ENCODE measurements around the gene GALNS. TPM values are rescaled to one million over a fixed set of nuclear protein-coding genes. Genes with fewer than 3 reads are reported as not detected.

GALNS gene
- total and polyA plus RNA-seq, 2 of the 13 experiments (the other 11 are each of a cell fraction or from before 2014, with no cell fraction given), result 9.2 to 9.8 TPM

GRCh38 chr16:88800277-88800592, 56.5 kb downstream of the GALNS start:
- intact Hi-C loops (cut with micrococcal nuclease; ENCODE audit: unreplicated experiment), result no loop called here
- in situ Hi-C loops (cut with HindIII; ENCODE audit: extremely low pct_ligation_motif_present, low pct_unique_long_range_greater_than_20kb), result loop anchor here (5.0 kb wide), 1 partner anchor 43 kb away; no protein-coding TSS in a partner anchor
- ChIA-PET POLR2A (interaction anchor here (1.0 to 2.5 kb wide), 3 partner anchors 10 to 16 kb away, joined by 3 to 11 read pairs (median 4); no protein-coding TSS in a partner anchor), CTCF (ENCODE audit: low intra/inter-chr PET ratio, low total read pairs) (no interaction called here)
- H3K36me3 ChIP-seq (replicated peaks in 1 of 2; ENCODE audit: control insufficient read depth in 1 of 2, insufficient read depth in 2 of 2, low read length in 2 of 2), result peaks cover 0 to 2% of the 10 kb centered on the region in 2 experiments; a peak in 2 of 5 replicates
- FAIRE-seq, result no peak
- peaks cover 12% of the 10 kb centered on the region for H3K79me2 ChIP-seq (ENCODE audit: insufficient read depth, low read length)
- no TSS peak for BruUV-seq (replicated peaks)
- H4K20me1 ChIP-seq (ENCODE audit: insufficient read depth, low read length), result no peaks in the 10 kb centered on the region
- ATAC-seq, result no peak
- H3K27ac ChIP-seq (ENCODE audit: extremely low read length, insufficient read depth, low read length), result no peak overlapping the region
- WGBS (ENCODE audit: low lambda C conversion rate), result 68% methylated on average over 6 of the region's 6 CpGs
- DNase-seq (ENCODE audit: low spot score), result no peak
- H3K9ac ChIP-seq (ENCODE audit: insufficient read depth, low read depth, low read length), result no peak overlapping the region
- H3K9me3 ChIP-seq (ENCODE audit: low read length), result no peaks in the 10 kb centered on the region
- peaks cover 39% of the 10 kb centered on the region for H3K4me1 ChIP-seq (ENCODE audit: insufficient read depth, low read length)
- no peaks in the 10 kb centered on the region for H3K27me3 ChIP-seq (ENCODE audit: control insufficient read depth in 1 of 2, insufficient read depth in 2 of 2, low read length in 2 of 2)
- no peak overlapping the region for H3K4me2 ChIP-seq (ENCODE audit: low read depth, low read length)
- H2AFZ ChIP-seq (ENCODE audit: low read length), result no peak overlapping the region
- TF ChIP-seq PTBP1 (IDR thresholded peaks at IDR 0.05; ENCODE audit: low read depth, low read length, poor library complexity, severe bottlenecking) (no peak), MAZ (IDR thresholded peaks at IDR 0.05; ENCODE audit: borderline replicate concordance, low read depth, low read length) (no peak), MAZ (CRISPR knock-in tag; IDR thresholded peaks at IDR 0.05; ENCODE audit: low read depth) (no peak), FOXM1 (CRISPR knock-in tag; IDR thresholded peaks at IDR 0.05) (no peak), ZNF660 (CRISPR knock-in tag; IDR thresholded peaks at IDR 0.05; ENCODE audit: borderline replicate concordance, low read depth) (no peak)
- H3K4me3 ChIP-seq (replicated peaks in 1 of 3; ENCODE audit: insufficient read depth in 1 of 3, low read depth in 2 of 3, low read length in 3 of 3), result no peak overlapping the region

- ChIA-PET POLR2A (interaction anchor here (1.0 to 2.5 kb wide), 5 partner anchors 11 to 36 kb away, joined by 3 to 11 read pairs (median 3); no protein-coding TSS in a partner anchor), CTCF (ENCODE audit: low intra/inter-chr PET ratio, low total read pairs) (no interaction called here)
- H3K27me3 ChIP-seq (ENCODE audit: control insufficient read depth in 1 of 2, insufficient read depth in 2 of 2, low read length in 2 of 2), result no peaks in the 10 kb centered on the region
- H2AFZ ChIP-seq (ENCODE audit: low read length), result no peak overlapping the region
- H3K4me2 ChIP-seq (ENCODE audit: low read depth, low read length), result no peak overlapping the region
- H3K36me3 ChIP-seq (replicated peaks in 1 of 2; ENCODE audit: control insufficient read depth in 1 of 2, insufficient read depth in 2 of 2, low read length in 2 of 2), result no peaks in the 10 kb centered on the region
- H3K79me2 ChIP-seq (ENCODE audit: insufficient read depth, low read length), result peaks cover 7% of the 10 kb centered on the region
- no peaks in the 10 kb centered on the region for H4K20me1 ChIP-seq (ENCODE audit: insufficient read depth, low read length)
- intact Hi-C loops (cut with micrococcal nuclease; ENCODE audit: unreplicated experiment), result no loop called here
- WGBS (ENCODE audit: low lambda C conversion rate), result 72% methylated on average over 14 of the region's 17 CpGs
- H3K9me3 ChIP-seq (ENCODE audit: low read length), result no peaks in the 10 kb centered on the region
- H3K4me1 ChIP-seq (ENCODE audit: insufficient read depth, low read length), result peaks cover 39% of the 10 kb centered on the region
- ATAC-seq (peak; percentile 6; the same call in 1 of the 3 replicates), FAIRE-seq (no peak), DNase-seq (ENCODE audit: low spot score) (no peak)
- no TSS peak for BruUV-seq (replicated peaks)
- in situ Hi-C loops (cut with HindIII; ENCODE audit: extremely low pct_ligation_motif_present, low pct_unique_long_range_greater_than_20kb), result loop anchor here (5.0 kb wide), 1 partner anchor 42 kb away; no protein-coding TSS in a partner anchor
- H3K9ac ChIP-seq (ENCODE audit: insufficient read depth, low read depth, low read length), result no peak overlapping the region
- H3K27ac ChIP-seq (ENCODE audit: extremely low read length, insufficient read depth, low read length), result no peak overlapping the region
- no peak overlapping the region for H3K4me3 ChIP-seq (replicated peaks in 1 of 3; ENCODE audit: insufficient read depth in 1 of 3, low read depth in 2 of 3, low read length in 3 of 3)
- TF ChIP-seq ZNF12 (CRISPR knock-in tag; IDR thresholded peaks at IDR 0.05) (no peak), POLR2AphosphoS5 (IDR thresholded peaks at IDR 0.05; ENCODE audit: low read depth, low read length) (peak; percentile 19; the same call in 1 of the 2 replicates), ZFP91 (CRISPR knock-in tag; IDR thresholded peaks at IDR 0.05; ENCODE audit: borderline replicate concordance) (peak; percentile 22; the same call in 1 of the 2 replicates), ZBTB33 (CRISPR knock-in tag; IDR thresholded peaks at IDR 0.05) (peak; percentile 69)
These were observed 57.0 kb downstream of the GALNS start for GRCh38 chr16:88799569-88800276.
